Measurements from ENCODE around the gene MFAP2.

The MFAP2 gene, protein sequence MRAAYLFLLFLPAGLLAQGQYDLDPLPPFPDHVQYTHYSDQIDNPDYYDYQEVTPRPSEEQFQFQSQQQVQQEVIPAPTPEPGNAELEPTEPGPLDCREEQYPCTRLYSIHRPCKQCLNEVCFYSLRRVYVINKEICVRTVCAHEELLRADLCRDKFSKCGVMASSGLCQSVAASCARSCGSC

DNA sequence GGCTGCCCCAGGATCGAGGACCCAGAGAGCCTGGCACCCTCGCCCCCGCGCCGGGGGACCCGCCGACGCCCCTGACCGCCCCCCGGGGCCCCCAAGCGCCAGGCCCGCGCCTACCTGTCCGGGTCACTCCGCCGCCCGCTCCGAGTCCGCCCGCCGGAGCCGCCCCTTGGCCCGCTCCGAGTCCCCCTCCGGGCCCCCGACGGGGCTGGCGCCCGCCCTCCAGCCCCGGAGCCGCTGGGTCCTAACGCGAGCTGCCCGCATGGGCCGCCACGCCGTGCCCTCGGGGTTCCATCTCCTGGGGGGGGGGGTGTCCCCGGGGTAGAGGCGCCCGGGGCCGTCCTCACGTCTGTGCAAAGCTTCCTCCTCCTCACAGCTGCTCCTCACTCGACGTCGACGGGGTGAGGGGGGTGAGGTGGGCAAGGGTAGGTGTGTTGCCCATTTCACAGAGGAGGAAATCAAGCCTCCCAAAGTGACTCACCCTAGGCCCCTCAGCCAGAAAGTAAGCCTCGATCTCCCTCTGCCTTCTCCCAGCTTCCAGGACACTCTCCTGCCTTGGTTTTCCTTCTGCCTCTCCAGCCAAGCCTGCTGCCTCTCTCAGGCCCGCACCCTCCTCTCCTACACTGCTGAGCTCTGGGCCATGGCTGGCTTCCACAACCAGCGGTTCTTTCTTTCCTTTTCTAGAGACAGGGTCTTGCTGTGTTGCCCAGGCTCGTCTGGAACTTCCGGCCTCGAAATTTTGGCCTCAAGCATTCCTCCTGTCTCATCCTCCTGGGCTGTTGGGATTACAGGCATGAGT is at the start of gene MFAP2:
Gene MFAP2 (minus strand): TSS at position 148 of the 796 bp plus-strand sequence. CDS start 2,347 bp downstream, outside the sequence.
- no peak for DNase-seq (ENCODE audit: low read depth)

DNA sequence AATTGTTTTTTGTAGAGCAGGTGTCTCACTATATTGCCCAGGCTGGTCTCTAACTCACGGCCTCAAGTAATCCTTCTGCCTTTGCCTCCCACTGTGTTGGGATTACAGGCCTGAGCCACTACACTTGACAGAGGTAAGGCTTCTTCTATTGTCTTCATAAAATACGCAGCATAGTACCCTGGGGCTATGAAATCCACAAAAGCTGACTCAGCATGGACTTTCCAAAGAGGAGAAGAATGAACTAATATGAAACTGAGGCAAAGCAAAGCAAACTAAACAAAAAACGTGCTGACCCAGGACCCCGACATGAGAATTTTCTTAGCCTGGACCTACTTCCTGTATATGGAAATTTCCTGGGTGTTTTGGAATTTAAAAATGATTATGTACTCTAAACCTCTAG is 49.8 kb upstream of the MFAP2 start:
- H3K4me3 ChIP-seq (ENCODE audit: low read depth, low read length), result no peak overlapping the region
- TF ChIP-seq, protein P1, sequence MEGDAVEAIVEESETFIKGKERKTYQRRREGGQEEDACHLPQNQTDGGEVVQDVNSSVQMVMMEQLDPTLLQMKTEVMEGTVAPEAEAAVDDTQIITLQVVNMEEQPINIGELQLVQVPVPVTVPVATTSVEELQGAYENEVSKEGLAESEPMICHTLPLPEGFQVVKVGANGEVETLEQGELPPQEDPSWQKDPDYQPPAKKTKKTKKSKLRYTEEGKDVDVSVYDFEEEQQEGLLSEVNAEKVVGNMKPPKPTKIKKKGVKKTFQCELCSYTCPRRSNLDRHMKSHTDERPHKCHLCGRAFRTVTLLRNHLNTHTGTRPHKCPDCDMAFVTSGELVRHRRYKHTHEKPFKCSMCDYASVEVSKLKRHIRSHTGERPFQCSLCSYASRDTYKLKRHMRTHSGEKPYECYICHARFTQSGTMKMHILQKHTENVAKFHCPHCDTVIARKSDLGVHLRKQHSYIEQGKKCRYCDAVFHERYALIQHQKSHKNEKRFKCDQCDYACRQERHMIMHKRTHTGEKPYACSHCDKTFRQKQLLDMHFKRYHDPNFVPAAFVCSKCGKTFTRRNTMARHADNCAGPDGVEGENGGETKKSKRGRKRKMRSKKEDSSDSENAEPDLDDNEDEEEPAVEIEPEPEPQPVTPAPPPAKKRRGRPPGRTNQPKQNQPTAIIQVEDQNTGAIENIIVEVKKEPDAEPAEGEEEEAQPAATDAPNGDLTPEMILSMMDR (IDR thresholded peaks at IDR 0.05; ENCODE audit: control insufficient read depth, extremely low read depth, insufficient read depth), result no peak
- DNase-seq (ENCODE audit: low read depth), result no peak

More for the DNA sequence above, at the start of gene MFAP2:
- no peak within 1 kb of the TSS for H3K4me3 ChIP-seq (ENCODE audit: low read depth, low read length)
- TF ChIP-seq, protein P1 (IDR thresholded peaks at IDR 0.05; ENCODE audit: control insufficient read depth, extremely low read depth, insufficient read depth), result no peak

DNA sequence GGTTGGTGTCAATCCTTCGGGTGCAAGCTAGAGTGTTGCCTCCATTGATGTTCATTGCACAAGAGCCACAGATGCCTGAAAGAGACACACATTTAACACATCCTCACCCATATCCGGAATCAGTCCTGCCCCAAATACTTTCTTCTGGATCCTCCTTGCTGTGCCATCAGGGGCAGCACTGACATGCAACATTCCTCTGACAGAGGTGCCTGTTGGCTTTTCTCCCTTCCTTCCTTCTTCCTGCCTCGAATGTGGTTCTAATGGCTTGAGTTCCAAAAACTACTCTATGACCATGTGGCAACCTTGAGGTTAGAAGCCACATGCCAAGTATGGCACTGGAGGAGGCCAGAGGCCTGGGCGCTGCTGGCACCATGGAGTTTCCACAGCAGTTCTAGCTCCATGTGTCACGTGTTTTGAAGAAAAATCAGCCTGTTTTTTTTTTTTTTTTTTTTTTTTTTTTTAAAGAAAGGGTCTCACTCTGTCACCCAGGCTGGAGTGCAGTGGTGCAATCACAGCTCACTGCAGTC is 48.3 kb upstream of the MFAP2 start:
- no peak overlapping the region for H3K4me3 ChIP-seq (ENCODE audit: low read depth, low read length)
- TF ChIP-seq, protein P1 (IDR thresholded peaks at IDR 0.05; ENCODE audit: control insufficient read depth, extremely low read depth, insufficient read depth), result no peak
- DNase-seq (ENCODE audit: low read depth), result no peak

DNA sequence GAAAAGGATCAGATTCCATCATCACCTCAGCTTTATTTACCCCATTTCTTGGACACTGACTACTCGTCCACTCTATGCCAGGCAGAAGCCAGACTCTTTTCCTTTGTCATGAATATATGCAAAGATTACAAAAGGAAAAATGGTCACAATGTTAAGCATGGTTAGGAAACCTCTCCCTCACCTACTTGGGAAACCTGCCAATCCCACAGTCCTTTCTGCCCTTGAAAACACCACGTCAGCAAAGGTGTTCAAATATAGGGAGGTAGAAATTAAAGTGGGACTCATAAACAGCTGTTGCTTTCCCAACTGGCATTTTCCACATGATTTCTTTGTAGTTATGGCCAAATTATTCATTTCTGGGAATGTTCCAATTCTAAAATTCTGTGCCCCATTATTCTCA is 47.5 kb upstream of the MFAP2 start:
- TF ChIP-seq, protein P1 (IDR thresholded peaks at IDR 0.05; ENCODE audit: control insufficient read depth, extremely low read depth, insufficient read depth), result no peak
- no peak for DNase-seq (ENCODE audit: low read depth)
- no peak overlapping the region for H3K4me3 ChIP-seq (ENCODE audit: low read depth, low read length)

DNA sequence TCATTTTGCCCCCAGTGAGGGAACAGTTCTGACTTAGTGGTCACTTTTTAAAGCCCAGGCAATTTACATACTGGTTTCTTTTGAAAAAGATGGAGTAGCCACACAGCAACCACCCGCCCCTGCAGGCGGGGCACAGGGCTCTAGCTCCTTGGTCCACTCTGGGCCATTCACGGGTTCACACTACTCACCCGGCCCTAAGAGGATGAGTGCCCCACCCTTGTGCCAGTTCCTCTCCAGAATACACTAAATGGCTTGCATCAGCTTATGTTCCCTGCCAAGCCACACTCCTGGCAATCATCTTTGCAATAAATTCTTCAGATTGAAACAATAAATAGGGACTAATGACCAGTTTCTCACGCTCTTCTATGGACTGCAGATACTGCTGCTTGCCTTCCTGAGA is 47.0 kb upstream of the MFAP2 start:
- no peak overlapping the region for H3K4me3 ChIP-seq (ENCODE audit: low read depth, low read length)
- peak; percentile 84 for DNase-seq (ENCODE audit: low read depth)
- TF ChIP-seq, protein P1 (IDR thresholded peaks at IDR 0.05; ENCODE audit: control insufficient read depth, extremely low read depth, insufficient read depth), result no peak

DNA sequence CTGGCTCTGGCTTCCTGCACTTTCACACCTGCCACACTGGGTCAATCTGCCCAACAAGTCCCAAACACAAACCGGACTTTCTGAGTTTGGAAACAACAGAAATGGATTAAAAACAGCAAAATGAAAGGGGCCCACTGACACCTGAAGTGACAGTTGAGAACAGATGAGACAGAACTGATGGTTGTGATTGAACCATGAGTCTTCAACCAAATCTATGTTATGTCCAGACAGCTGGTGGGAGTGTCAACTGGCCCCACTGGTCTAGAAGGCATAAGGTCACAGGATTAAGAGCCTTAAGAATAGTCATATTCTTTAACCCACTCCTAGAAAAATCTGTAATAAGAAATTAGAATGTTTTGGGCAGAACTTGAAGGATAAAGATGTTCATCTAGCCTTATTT is 44.3 kb upstream of the MFAP2 start:
- TF ChIP-seq, protein P1 (IDR thresholded peaks at IDR 0.05; ENCODE audit: control insufficient read depth, extremely low read depth, insufficient read depth), result no peak
- DNase-seq (ENCODE audit: low read depth), result no peak
- H3K4me3 ChIP-seq (ENCODE audit: low read depth, low read length), result no peak overlapping the region
